HG03575 (cell line): ENCODE measurements around the gene MRGPRD.
"Not testable (repeated sequence)": the region's sequence is repeated elsewhere in the genome, so short reads cannot be mapped to it uniquely, and the experiment has no call there.

Experiments
- ATAC-seq: cut with Tn5 transposase; IDR thresholded peaks from one replicate; pipeline ENCODE4 v1.9.1; 2021; ENCODE audit not compliant: unreplicated experiment, insufficient number of reproducible peaks, low FRiP score; ENCODE audit errors: extremely low read depth

The MRGPRD gene

DNA sequence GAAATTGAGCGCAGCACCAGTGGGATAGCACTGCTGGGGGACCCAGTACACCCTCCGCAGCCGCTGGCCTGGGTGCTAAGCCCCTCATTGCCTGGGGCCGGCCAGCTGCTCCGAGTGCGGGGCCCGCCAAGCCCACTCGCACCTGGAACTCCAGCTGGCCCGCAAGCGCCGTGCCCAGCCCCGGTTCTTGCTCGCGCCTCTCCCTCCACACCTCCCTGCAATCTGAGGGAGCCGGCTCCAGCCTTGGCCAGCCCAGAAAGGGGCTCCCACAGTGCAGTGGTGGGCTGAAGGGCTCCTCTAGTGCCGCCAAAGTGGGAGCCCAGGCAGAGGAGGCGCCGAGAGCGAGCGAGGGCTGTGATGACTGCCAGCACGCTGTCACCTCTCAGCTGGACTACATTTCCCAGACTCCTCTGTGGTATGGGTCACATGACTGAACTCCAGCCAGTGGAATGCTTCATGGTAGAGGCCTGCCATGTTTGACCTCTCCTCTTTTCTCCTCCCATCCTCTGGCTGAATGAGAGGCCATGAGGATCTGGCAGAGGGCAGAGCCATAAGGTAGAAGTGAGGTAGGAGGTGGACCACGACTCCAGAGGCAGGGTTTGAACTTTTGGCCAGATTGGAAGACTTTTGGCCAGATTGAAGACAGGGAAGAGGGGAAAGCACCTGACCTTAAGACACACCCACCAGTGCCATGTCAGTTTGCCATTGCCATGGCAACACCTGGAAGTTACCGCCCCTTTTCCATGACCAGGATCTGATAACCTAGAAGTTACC is 6.2 kb downstream of the MRGPRD start:
- no peak for ATAC-seq

- not testable (repeated sequence) for ATAC-seq
Observed at GRCh38 chr11:68973706-68974105, 7.1 kb downstream of the MRGPRD start.

DNA sequence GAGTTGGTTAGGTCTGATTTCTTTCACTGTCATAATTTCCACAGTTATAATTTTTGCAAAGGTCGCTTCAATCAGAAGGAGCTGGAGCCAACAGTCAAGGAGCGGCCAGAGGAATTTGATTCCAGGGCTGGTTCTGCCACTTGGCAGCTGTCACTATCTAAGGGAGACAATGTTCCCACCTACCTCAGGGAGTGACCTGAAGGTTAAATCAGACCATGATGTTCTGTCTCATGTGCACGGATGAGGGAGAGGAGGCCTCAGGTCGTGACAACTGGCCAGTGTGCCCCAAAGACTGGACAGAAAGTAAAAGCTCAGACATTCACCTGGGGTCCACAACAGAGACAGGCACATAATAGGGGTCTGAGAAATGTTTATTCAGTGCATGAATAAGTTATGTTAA is 7.6 kb downstream of the MRGPRD start:
- no peak for ATAC-seq

GRCh38 chr11:68970921-68971636 is 9.7 kb downstream of the MRGPRD start:
- no peak for ATAC-seq

DNA sequence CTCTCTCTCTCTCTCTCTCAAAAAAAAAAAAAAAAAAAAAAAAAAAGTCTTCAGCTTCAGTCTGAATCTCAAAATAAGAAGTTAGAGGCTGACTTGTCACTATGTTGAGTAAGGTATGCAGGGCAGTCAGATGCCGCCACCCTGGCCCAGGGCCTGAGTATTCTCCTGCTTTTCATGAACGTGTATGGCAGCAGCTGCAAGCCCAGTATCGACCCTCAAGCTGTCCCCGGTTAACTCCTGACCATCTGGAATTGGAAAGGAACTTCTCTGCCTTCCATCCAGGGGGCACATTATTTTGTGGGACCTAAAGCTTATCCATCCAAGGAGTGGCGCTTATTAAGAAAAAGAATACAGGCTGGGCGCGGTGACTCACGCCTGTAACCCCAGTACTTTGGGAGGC is 11.4 kb downstream of the MRGPRD start:
- no peak for ATAC-seq

- no peak for ATAC-seq
Observed at GRCh38 chr11:68968306-68969250, 12.2 kb downstream of the MRGPRD start.

GRCh38 chr11:68966894-68967780 is 13.6 kb downstream of the MRGPRD start:
- no peak for ATAC-seq

DNA sequence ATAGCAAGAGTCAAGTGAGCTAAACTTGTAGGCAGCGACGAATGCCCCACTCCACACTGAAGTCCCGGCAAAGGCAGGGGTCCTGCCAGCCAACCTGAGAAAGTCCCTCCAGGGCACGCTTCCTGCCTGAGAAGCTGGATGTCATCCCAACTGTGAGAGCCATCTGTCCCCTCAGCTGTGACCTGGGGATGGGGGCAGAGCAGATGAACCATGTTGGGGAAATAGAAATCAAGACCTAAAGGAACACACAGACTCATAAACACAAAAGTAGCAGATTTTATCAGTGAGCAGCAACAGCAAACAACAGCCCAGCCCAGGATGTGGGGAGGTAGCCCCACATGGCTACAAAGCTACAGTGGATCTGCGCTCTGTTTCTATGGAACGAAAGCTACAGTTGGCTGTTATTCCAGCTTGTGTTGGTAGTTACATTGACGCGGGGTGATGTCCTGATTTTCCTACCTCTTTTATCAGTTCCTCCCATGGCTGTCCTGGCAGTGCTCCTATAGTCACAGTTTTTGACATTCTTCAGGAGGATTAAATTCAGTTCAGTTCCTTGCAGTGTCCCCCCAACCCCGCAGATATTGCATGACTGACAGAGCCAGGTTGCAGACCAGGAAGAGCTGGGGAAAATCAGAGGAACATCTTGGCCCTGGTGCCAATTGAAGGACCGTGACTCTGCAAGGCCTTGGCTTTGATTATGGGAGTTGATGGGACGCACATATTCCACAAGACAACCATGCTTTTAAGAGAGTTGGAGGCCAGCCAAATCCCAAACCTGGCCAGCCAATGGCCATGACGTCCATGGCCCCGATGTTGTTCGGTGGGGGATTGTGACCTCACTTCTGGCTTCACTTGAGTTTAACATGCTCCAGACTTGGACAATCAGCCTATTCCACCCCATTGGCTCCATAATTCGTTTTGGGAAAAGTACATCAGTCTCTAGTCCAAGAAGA is 14.6 kb downstream of the MRGPRD start:
- ATAC-seq, result no peak

DNA sequence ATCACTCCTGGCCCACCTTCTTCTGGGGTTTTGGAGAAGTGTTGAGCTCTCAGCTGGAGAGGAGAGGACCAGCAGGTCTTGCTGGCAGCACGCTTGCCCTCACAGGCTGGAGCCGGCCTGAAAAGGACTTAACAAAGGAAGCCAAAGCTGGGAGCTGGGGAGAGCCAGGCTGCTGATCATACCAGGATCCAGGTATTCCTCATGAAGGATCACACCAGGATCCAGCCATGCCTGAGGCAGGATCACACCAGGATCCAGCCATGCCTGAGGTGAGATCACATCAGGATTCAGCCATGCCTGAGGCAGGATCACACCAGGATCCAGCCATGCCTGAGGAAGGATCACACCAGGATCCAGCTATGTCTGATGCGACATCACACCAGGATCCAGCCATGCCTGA is 17.0 kb downstream of the MRGPRD start:
- ATAC-seq, result no peak

DNA sequence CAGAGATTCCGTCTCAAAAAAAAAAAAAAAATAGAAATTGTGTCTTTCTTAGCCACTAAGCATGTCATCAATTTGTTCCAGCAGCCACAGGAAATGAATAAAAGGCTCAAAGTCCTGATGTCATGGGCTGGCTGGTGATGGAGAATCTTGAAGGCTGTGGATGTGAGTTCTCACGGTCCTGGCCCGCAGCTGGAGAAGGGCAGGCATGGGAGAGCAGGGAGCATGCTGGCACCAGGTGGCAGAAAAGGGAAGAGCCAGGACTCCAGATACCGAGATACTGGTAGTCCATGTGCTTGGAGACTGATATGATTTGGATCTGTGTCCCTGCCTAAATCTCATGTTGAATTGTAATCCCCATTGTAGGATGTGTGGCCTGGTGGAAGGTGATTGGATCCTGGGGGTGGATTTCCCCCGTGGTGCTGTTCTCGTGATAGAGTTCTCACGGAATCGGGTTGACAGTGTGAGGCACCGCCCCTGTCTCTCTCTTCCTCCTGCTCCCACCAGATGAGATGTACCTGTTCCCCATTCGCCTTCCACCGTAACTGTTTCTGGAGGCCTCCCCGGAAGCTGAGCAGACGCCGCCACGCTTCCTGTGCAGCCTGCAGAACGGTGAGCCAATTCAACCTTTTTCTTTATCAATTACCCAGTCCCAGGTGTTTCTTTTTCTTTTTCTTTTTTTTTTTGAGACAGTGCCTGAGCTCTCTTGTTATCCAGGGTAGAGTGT is 18.1 kb downstream of the MRGPRD start:
- no peak for ATAC-seq

DNA sequence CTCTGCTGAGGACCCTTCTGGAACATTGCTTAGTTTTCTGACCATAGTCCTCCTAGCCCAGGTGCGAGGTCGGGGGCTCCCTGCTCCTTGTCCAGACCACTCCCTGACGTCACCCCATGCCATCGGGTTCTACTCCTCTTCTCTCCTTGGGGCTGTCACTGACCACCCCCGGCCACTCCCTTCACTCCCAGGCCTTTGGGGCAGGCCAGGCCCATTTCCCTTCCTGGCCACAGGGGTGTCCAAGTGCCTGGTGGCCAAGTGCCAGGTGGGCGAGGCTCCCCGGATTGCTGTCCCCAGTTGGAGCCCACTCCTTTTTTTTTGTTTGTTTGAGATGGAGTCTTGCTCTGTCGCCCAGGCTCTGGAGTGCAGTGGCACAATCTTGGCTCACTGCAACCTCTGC is 19.5 kb downstream of the MRGPRD start:
- ATAC-seq, result no peak

GRCh38 chr11:68960294-68961071 is 20.3 kb downstream of the MRGPRD start:
- ATAC-seq, result no peak

- no peak for ATAC-seq
Observed at GRCh38 chr11:68959465-68960293, 21.1 kb downstream of the MRGPRD start.

DNA sequence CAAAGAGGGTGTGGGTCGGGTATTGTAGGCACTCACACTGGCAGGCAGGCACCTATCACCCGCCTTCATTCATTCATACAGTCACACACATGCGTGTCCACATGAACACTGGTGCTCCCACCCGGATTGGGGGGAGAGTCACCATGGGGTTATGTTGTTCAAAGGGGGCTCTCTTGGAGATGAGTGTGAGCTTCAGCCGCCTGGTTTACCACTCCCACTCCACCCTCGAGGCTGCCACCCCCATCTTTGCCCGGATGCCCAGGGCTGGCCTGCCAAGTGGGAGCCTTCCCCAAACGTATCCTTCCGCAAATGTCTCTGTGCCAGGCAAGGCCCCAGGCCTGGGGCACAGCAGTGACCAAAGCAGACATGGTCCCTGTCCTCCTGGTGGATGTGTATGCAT is 22.6 kb downstream of the MRGPRD start:
- no peak for ATAC-seq

- ATAC-seq, result no peak
Observed at GRCh38 chr11:68956547-68957254, 24.1 kb downstream of the MRGPRD start.
